SU-DHL-6 (cell line): ENCODE measurements around the gene RLF.

Experiments
- H2AFZ ChIP-seq: fragments of 200-600 bp; sonication (generic); 2 replicates; pipeline ENCODE4 v1.6.1; 2014; ENCODE audit warnings: low read depth, mild to moderate bottlenecking, moderate library complexity, mixed read lengths, antibody characterized with exemption, low read length; ENCODE audit not compliant: severe bottlenecking
- H3F3A ChIP-seq: fragments of 200-600 bp; shearing (Covaris generic); 2 replicates; pipeline ENCODE4 v1.6.0; 2016; ENCODE audit warnings: antibody characterized with exemption, mild to moderate bottlenecking; ENCODE audit not compliant: insufficient read depth
- H3K27ac ChIP-seq: fragments of 200-600 bp; sonication (generic); 2 replicates; pipeline ENCODE4 v1.5.1; 2016; ENCODE audit warnings: low read depth, mild to moderate bottlenecking, low read length, moderate library complexity, mixed read lengths
- H3K27me3 ChIP-seq: fragments of 200-600 bp; sonication (generic), shearing (Covaris generic); 2 replicates; pipeline ENCODE4 v1.6.0; 2014; ENCODE audit warnings: mild to moderate bottlenecking, low read length
- H3K36me3 ChIP-seq: fragments of 200-600 bp; sonication (generic); 2 replicates; pipeline ENCODE4 v1.6.1; 2014; ENCODE audit warnings: mild to moderate bottlenecking, low read length, mixed read lengths
- H3K4me2 ChIP-seq: fragments of 300-600, 200-600 bp; shearing (Covaris generic), sonication (generic); 2 replicates; pipeline ENCODE4 v1.6.0; 2014; ENCODE audit warnings: low read length, low read depth, mild to moderate bottlenecking; ENCODE audit not compliant: poor library complexity, severe bottlenecking
- H3K4me3 ChIP-seq: fragments of 200-600 bp; sonication (generic); 2 replicates; pipeline ENCODE4 v1.5.1; 2014; ENCODE audit warnings: antibody characterized with exemption, low read length, mild to moderate bottlenecking, mixed read lengths; ENCODE audit not compliant: insufficient read depth, poor library complexity, severe bottlenecking
- H3K79me2 ChIP-seq: fragments of 200-600 bp; sonication (generic); 2 replicates; pipeline ENCODE4 v1.6.1; 2014; ENCODE audit warnings: mild to moderate bottlenecking, low read length, moderate library complexity; ENCODE audit not compliant: insufficient read depth
- H3K9ac ChIP-seq: fragments of 200-600 bp; sonication (generic); 2 replicates; pipeline ENCODE4 v1.7.0; 2014; ENCODE audit warnings: mild to moderate bottlenecking, low read length
- H3K9me2 ChIP-seq: fragments of 200-600 bp; sonication (generic); replicated peaks from 2 replicates; pipeline ENCODE4 v1.6.1; 2014; ENCODE audit warnings: low read length; ENCODE audit not compliant: insufficient read depth
- H3K9me3 ChIP-seq: fragments of 200-600 bp; sonication (generic); 2 replicates; pipeline ENCODE4 v1.6.1; 2014; ENCODE audit warnings: low read length, mixed read lengths; ENCODE audit not compliant: insufficient read depth
- H4K20me1 ChIP-seq: fragments of 200-600 bp; sonication (generic); 2 replicates; pipeline ENCODE4 v1.6.1; 2014; ENCODE audit warnings: low read depth, mild to moderate bottlenecking, antibody characterized with exemption, low read length, moderate library complexity, mixed read lengths
- EZH2phosphoT487 ChIP-seq: fragments of 200-600 bp; sonication (generic), shearing (Covaris generic); conservative IDR thresholded peaks from 2 replicates; pipeline ENCODE4 v1.6.1; 2018; ENCODE audit warnings: mild to moderate bottlenecking, antibody characterized with exemption, low read length, moderate library complexity, mixed read lengths
- TF ChIP-seq, protein P1 (sequence below): fragments of 200-600 bp; sonication (generic); IDR thresholded peaks from one replicate; pipeline ENCODE4 v1.5.1; 2017; ENCODE audit warnings: antibody characterized with exemption, mild to moderate bottlenecking, low read length, moderate library complexity; ENCODE audit not compliant: insufficient read depth, poor library complexity, severe bottlenecking

The RLF gene

DNA sequence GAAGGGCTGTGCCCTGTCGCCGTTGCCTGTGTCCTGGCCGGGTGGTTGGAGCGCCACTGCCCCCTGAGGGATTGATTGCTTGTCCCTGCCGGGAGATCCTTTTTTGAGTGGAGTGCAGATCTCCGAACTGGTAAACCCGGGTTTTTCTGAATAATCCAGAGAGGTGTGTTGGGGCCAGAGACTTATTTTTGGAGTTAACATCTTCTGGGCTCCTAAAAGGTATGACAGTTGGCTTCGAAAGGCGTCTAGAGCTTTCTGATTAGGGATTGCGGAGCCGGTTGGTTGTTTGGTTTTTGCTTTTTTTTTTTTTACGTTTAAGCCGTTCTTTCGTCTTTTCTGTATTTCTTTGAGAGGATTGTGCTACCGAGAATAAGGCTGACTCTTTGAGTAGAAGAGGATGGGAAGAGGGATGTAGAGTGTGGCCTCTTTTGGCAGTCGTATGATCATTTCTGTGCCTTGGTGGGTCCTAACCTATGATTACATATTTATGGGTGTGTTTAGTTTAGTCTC is 756 bp downstream of the RLF start:
- H3F3A ChIP-seq = no peaks in the 10 kb centered on the region; the same call in 1 of the 2 replicates
- peak overlapping the region; percentile 80 for H3K4me3 ChIP-seq
- no peaks in the 10 kb centered on the region for H3K9me3 ChIP-seq
- H3K36me3 ChIP-seq = no peaks in the 10 kb centered on the region
- TF ChIP-seq, protein P1, sequence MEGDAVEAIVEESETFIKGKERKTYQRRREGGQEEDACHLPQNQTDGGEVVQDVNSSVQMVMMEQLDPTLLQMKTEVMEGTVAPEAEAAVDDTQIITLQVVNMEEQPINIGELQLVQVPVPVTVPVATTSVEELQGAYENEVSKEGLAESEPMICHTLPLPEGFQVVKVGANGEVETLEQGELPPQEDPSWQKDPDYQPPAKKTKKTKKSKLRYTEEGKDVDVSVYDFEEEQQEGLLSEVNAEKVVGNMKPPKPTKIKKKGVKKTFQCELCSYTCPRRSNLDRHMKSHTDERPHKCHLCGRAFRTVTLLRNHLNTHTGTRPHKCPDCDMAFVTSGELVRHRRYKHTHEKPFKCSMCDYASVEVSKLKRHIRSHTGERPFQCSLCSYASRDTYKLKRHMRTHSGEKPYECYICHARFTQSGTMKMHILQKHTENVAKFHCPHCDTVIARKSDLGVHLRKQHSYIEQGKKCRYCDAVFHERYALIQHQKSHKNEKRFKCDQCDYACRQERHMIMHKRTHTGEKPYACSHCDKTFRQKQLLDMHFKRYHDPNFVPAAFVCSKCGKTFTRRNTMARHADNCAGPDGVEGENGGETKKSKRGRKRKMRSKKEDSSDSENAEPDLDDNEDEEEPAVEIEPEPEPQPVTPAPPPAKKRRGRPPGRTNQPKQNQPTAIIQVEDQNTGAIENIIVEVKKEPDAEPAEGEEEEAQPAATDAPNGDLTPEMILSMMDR = no peak
- TF ChIP-seq EZH2phosphoT487 = no peak
- H4K20me1 ChIP-seq = peaks cover 42% of the 10 kb centered on the region
- peak overlapping the region; percentile 88 for H3K9ac ChIP-seq
- H3K79me2 ChIP-seq = peaks cover 55% of the 10 kb centered on the region
- peak overlapping the region; percentile 2; the same call in 1 of the 2 replicates for H3K27ac ChIP-seq
- no peaks in the 10 kb centered on the region for H3K9me2 ChIP-seq
- H2AFZ ChIP-seq = peak overlapping the region; percentile 65
- H3K27me3 ChIP-seq = no peaks in the 10 kb centered on the region
- peak overlapping the region; percentile 95 for H3K4me2 ChIP-seq

DNA sequence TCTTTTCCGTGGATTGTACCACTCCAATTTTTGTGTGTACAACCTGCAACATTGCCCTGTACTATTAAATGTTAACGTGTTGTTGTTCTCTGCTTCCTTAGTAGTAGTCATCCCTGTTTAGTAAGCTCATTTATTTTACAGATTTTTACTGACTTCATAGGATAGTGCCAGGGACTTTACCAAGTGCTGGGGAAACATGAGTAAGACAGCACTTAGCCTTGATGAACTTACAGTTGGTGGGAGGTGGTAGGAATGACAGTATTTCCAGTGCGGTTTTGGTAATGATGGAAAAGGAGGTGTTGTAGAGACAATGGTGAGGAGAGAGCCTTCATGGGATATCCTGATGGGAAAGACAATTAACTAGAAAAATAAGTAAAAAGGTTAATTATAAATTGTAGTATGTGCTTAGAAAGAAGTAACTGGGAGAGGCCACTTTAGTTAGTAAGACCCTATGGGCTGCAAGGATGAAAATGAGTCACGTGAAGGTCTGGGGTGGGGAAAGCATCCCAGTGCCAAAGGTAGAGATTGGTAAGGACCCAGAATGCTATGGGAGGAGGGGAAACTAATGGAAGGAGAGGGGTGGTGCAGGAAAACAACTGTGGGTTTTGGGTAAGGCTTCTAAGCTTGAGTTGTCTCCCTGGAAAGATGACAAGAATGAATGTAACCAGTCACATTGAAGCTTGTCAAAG is 1.7 kb downstream of the RLF start:
- Histone ChIP-seq H3K9me3 (no peaks in the 10 kb centered on the region), H4K20me1 (peaks cover 50% of the 10 kb centered on the region), H3K9ac (peak overlapping the region; percentile 88), H3K36me3 (no peaks in the 10 kb centered on the region), H3K4me2 (peak overlapping the region; percentile 95), H3K27me3 (no peaks in the 10 kb centered on the region), H3K79me2 (peaks cover 65% of the 10 kb centered on the region), H3K4me3 (peak overlapping the region; percentile 80), H3K27ac (no peak overlapping the region), H3F3A (no peaks in the 10 kb centered on the region), H2AFZ (no peak overlapping the region), H3K9me2 (no peaks in the 10 kb centered on the region)
- no peak for TF ChIP-seq EZH2phosphoT487
- TF ChIP-seq, protein P1 = no peak

DNA sequence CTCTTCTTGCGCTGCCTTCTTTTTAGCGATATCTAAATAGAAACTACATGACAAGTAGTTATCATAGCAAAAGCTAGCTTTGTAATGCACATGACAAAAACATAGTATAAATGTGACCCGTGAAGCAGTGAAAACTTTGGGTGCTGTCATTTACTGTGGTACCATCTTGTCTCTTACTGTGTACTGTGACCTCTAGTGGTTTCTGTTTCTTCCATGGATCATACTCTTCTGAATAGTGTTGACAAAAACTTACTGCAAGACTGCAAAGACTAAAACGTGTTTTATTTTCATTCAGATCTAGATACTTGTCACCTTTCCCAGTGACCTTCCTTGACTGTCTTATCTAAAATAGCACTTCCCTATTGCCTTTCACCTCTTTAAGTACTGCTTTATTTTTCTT is 6.1 kb downstream of the RLF start:
- Histone ChIP-seq H3K4me2 (no peak overlapping the region), H3K36me3 (no peaks in the 10 kb centered on the region), H2AFZ (no peak overlapping the region), H3K27me3 (no peaks in the 10 kb centered on the region), H3K79me2 (peaks cover 96% of the 10 kb centered on the region), H3K9me2 (no peaks in the 10 kb centered on the region), H3K27ac (no peak overlapping the region), H3K4me3 (no peak overlapping the region), H3K9ac (no peak overlapping the region), H4K20me1 (peaks cover 66% of the 10 kb centered on the region), H3K9me3 (no peaks in the 10 kb centered on the region), H3F3A (peaks cover 5% of the 10 kb centered on the region; the same call in 1 of the 2 replicates)
- TF ChIP-seq, protein P1 = no peak
- TF ChIP-seq EZH2phosphoT487 = no peak
